ENCODE measurements around the gene ENO3.
A peak's percentile ranks its signal among the peaks of the same experiment; 100 is the strongest.

ENO3 gene

DNA sequence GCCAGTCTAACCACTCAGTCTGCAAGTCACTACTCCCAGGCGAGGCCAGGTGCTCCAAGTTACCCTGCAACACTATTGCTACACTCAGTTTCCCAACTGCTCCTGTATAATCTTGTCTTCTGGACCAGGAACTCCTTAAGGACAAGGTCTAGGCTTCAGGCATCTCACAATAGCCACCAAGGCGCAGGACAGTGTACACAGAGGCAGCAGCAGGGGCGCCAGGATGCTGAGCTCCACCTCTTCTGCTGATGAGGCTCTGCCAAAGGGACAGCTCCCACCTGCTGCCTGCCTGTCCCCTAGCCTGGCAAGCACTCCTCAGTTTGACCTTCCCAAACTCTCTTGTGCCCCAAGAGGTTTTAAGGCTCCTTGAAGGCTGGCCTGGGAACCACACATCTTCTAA is 14.5 kb upstream of the ENO3 start:
- H3K4me1 ChIP-seq: no peaks in the 10 kb centered on the region
- no peak for DNase-seq

DNA sequence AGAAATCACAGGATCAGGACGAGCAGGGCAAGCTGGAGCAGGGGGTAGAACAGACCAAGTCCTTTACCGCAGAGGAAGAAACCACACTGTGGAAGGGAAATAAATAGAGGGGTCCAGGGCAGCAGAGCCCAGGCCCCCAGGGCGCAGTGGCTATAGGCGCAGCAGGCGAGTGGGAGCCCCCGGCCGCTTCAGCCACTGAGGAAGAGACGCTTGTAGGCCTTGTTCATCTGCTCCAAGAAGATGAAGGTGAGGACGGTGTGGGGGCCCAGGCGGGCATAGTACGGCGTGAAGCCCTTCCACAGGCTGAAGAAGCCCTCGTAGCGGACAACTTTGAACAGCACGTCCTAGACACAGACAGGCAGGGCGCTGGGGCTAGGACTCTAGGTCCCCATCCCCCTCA is 13.4 kb upstream of the ENO3 start:
- DNase-seq: no peak
- Histone ChIP-seq H3K27me3 (no peaks in the 10 kb centered on the region), H3K9me3 (no peaks in the 10 kb centered on the region), H3K36me3 (no peaks in the 10 kb centered on the region; the same call in none of the 2 replicates), H3K4me3 (ENCODE audit: low read depth, low read length) (no peak overlapping the region), H3K4me1 (no peaks in the 10 kb centered on the region)
- TF ChIP-seq, protein P1, sequence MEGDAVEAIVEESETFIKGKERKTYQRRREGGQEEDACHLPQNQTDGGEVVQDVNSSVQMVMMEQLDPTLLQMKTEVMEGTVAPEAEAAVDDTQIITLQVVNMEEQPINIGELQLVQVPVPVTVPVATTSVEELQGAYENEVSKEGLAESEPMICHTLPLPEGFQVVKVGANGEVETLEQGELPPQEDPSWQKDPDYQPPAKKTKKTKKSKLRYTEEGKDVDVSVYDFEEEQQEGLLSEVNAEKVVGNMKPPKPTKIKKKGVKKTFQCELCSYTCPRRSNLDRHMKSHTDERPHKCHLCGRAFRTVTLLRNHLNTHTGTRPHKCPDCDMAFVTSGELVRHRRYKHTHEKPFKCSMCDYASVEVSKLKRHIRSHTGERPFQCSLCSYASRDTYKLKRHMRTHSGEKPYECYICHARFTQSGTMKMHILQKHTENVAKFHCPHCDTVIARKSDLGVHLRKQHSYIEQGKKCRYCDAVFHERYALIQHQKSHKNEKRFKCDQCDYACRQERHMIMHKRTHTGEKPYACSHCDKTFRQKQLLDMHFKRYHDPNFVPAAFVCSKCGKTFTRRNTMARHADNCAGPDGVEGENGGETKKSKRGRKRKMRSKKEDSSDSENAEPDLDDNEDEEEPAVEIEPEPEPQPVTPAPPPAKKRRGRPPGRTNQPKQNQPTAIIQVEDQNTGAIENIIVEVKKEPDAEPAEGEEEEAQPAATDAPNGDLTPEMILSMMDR (IDR thresholded peaks at IDR 0.05; ENCODE audit: low read depth, low read length): no peak

More for the DNA sequence above, 14.5 kb upstream of the ENO3 start:
- Histone ChIP-seq H3K27me3 (no peaks in the 10 kb centered on the region), H3K36me3 (no peaks in the 10 kb centered on the region; the same call in 1 of the 2 replicates), H3K9me3 (no peaks in the 10 kb centered on the region), H3K4me3 (ENCODE audit: low read depth, low read length) (no peak overlapping the region)
- TF ChIP-seq, protein P1 (IDR thresholded peaks at IDR 0.05; ENCODE audit: low read depth, low read length): no peak

DNA sequence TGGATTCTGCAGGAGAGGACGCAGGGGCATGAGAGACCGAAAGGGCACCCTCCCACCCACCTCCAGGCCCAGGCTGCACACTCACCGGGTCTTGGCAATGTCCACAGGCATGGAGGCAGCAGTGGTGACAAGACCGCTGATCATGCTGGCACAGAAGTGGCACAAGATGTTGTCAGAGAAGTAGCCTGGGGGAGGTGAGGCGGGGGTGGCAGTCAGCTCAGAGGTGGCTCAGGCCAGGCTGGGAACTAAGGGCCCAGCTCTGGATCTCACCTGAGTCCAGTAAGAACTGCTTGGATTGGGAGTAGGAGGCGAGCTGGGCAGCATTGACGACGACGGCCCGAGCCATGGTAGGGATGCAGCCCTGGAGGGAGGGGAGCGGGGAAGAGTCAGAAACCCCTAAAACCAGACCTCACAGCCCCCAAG is 12.8 kb upstream of the ENO3 start:
- H3K4me3 ChIP-seq (ENCODE audit: low read depth, low read length): no peak overlapping the region

DNA sequence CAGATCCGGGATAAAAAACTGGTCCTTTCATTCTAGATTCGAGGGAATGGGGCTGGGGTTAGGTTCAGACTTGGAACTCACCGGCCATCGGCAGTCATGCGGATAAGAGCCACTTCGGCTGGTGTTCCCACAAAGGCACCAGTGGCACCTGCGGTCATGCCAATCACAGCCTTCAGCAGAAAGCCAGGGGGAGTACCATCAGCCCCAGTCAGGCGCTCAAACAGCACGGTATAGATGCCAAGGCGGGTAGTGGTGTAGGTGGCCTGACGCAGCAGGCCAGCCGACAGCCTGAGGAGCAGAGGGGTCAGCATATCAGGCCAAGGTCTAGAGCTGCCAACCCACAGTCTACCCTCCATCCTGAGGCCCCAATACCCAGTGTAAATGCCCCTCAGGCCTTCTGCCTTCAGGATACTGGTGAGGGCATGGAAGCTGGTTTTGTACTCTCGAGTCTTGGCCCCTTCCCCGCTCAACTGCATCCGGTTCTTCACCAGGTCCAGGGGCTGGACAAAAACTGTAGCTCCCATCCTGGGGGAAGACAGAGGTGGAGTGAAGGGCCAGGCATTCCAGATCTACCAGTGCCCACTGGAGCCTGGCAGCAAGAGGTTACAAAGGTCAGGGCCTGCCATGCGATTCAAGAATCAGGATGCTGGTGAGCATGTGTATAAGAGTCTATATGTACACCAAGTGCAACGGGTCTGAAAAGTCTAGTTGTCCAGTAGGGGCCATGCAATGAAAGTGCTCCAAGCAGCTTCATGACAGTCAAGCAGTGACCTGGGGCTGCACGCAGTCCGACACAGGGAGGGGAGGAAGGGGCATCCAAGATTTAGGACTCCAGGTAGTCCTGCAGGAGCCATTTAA is 12.0 kb upstream of the ENO3 start:
- TF ChIP-seq, protein P1 (IDR thresholded peaks at IDR 0.05; ENCODE audit: low read depth, low read length): no peak
- no peak for DNase-seq
- Histone ChIP-seq H3K4me3 (ENCODE audit: low read depth, low read length) (peak overlapping the region; percentile 86), H3K27me3 (no peaks in the 10 kb centered on the region), H3K36me3 (no peaks in the 10 kb centered on the region; the same call in none of the 2 replicates), H3K9me3 (no peaks in the 10 kb centered on the region), H3K4me1 (no peaks in the 10 kb centered on the region)

More for the DNA sequence above, 12.8 kb upstream of the ENO3 start:
- DNase-seq: no peak
- no peaks in the 10 kb centered on the region for H3K4me1 ChIP-seq
- H3K27me3 ChIP-seq: no peaks in the 10 kb centered on the region
- no peaks in the 10 kb centered on the region for H3K9me3 ChIP-seq
- TF ChIP-seq, protein P1 (IDR thresholded peaks at IDR 0.05; ENCODE audit: low read depth, low read length): no peak
- no peaks in the 10 kb centered on the region; the same call in none of the 2 replicates for H3K36me3 ChIP-seq

DNA sequence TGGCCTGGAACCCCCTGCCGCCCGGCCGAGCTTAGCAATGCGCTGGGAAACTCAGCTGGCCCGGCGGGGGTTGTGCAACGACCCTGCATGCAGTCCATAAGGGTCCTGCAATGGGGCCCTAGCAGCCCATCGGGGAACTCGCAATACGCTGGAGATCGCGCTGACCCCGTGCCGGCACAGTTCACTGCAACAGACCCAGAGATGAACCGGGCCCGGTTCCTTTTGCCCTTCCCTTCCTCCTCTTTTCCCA is 11.4 kb upstream of the ENO3 start:
- Histone ChIP-seq H3K4me3 (ENCODE audit: low read depth, low read length) (peak overlapping the region; percentile 86), H3K9me3 (no peaks in the 10 kb centered on the region), H3K4me1 (no peaks in the 10 kb centered on the region), H3K36me3 (peaks cover 3% of the 10 kb centered on the region), H3K27me3 (no peaks in the 10 kb centered on the region)
- TF ChIP-seq, protein P1 (IDR thresholded peaks at IDR 0.05; ENCODE audit: low read depth, low read length): no peak
- DNase-seq: no peak

DNA sequence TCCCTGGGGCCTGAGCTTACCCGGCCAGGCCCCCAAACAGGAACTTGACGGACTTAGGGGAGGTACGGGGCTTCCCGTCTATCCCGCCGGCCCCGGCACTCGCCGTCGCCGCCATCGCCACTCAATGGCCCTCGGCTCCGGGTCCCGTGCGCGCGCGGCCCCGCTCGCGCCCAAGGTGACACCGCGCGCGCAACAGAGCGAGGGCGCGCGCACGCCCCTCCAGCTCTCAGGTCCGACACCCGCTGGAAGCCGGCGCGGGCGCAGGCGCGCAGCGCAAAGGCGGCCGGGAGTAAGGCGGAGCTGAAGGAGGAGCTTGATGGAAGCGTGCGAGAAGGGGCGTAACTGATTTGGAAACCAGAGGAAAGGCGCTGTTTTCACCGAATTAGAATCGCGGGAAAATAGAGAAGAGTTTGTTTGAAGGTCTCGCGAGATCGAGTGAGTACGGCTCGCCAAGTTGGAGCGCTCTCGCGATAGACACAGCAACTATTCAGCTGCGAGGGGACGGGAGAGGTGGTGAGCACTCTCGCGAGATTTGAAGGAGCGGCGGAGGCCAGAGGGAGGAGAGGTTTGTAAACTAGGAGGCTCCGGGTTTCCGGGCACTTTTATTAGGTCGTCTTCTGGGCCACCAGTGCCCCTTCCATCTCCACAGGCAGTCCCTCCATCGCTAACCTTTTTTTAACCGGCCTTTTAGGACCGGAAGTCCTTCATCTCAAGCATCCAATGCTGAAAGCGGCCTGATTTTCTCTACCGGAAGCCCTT is 10.9 kb upstream of the ENO3 start, which contains the start of the genes RNF167 and SLC25A11:
Gene RNF167, plus strand, starts transcription at position 473 of the 759 bp plus-strand sequence. CDS start 642 bp downstream, outside the sequence.
Gene SLC25A11, minus strand, starts transcription at position 251 of the 759 bp plus-strand sequence. Its CDS starts 136 bp downstream, at position 115.
- peak within 1 kb of the TSS; percentile 86 for H3K4me3 ChIP-seq (ENCODE audit: low read depth, low read length)
- no peaks in the 10 kb centered on the region for H3K27me3 ChIP-seq
- TF ChIP-seq, protein P1 (IDR thresholded peaks at IDR 0.05; ENCODE audit: low read depth, low read length): no peak
- H3K9me3 ChIP-seq: no peaks in the 10 kb centered on the region
- H3K36me3 ChIP-seq: peaks cover 8% of the 10 kb centered on the region
- peak; percentile 90 for DNase-seq
- H3K4me1 ChIP-seq: no peaks in the 10 kb centered on the region
